Osteocyte (in vitro differentiated cells): ENCODE data around the gene FKBP9. TPM values are rescaled to one million over a fixed set of nuclear protein-coding genes. Genes with fewer than 3 reads are reported as not detected.
"Not testable (repeated sequence)": the region's sequence is repeated elsewhere in the genome, so short reads cannot be mapped to it uniquely, and the experiment has no call there.

ENCODE experiments used
- DNase-seq: peaks from one replicate; pipeline ENCODE4 v3.0.0; 2021; ENCODE audit warnings: mixed read lengths; ENCODE audit not compliant: unreplicated experiment; ENCODE audit errors: extremely low spot score
- H3K27ac Mint-ChIP-seq: one replicate; pipeline ENCODE4 v1.8.0; 2021; ENCODE audit warnings: mild to moderate bottlenecking, mixed read lengths; ENCODE audit not compliant: unreplicated experiment
- H3K27me3 Mint-ChIP-seq: one replicate; pipeline ENCODE4 v1.8.0; 2021; ENCODE audit warnings: mixed read lengths; ENCODE audit not compliant: unreplicated experiment
- H3K36me3 Mint-ChIP-seq: one replicate; pipeline ENCODE4 v1.8.0; 2021; ENCODE audit warnings: mixed read lengths; ENCODE audit not compliant: unreplicated experiment
- H3K4me1 Mint-ChIP-seq: one replicate; pipeline ENCODE4 v1.8.0; 2021; ENCODE audit warnings: mixed read lengths; ENCODE audit not compliant: unreplicated experiment
- H3K4me3 Mint-ChIP-seq: one replicate; pipeline ENCODE4 v1.8.0; 2021; ENCODE audit warnings: mild to moderate bottlenecking, moderate library complexity, mixed read lengths; ENCODE audit not compliant: unreplicated experiment
- H3K9me3 Mint-ChIP-seq: one replicate; pipeline ENCODE4 v1.8.0; 2021; ENCODE audit warnings: mixed read lengths; ENCODE audit not compliant: unreplicated experiment
- total RNA-seq: library from RNA; stranded (reverse); gene quantifications from 2 replicates; pipeline ENCODE4 v1.2.1, GENCODE V29; 2021

FKBP9 gene
- total RNA-seq, 1 donor from 2014 or later = 229 TPM

DNA sequence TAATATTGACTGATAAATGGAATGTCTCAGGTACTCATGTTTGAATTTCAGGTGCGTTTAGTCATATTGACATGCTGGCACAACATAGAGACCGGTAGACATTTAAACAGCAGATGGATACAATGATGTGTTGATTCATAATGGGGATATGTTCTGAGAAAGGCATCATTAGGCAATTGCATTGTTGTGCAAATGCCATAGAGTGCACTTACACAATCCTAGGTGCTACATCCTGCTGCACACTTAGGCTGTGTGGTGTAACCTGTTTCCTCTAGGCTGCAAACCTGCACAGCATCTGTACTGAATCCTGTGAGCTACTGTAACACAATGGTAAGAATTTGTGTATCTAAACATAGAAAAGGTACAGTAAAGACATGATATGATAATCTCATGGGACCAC lies 19.9 kb downstream of the FKBP9 start:
- not testable (repeated sequence) for H3K4me3 Mint-ChIP-seq, DNase-seq, H3K4me1 Mint-ChIP-seq, H3K27me3 Mint-ChIP-seq, H3K27ac Mint-ChIP-seq, H3K9me3 Mint-ChIP-seq
- H3K36me3 Mint-ChIP-seq = peaks cover 13% of the 10 kb centered on the region

DNA sequence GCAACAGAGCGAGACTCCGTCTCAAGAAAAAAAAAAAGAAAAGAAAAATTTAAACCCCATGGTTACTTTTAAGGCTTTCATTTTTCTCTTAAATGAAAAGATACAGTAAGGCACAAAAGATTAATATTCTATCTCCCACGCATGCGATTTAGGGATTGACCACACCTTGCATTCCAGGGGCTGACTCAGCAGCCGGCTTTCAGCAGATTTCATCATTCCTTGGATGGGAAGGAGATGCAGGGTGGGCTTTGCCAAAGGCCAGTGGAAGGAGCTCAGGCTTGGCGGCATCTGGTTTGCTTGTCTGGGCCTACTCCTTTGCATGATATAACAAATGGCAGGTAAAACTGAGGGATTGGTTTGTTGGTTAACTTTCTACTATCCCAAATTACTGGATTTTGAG lies 22.0 kb downstream of the FKBP9 start:
- not testable (repeated sequence) for DNase-seq, H3K4me1 Mint-ChIP-seq, H3K9me3 Mint-ChIP-seq, H3K4me3 Mint-ChIP-seq, H3K27me3 Mint-ChIP-seq
- Mint-ChIP-seq H3K36me3 (peaks cover 13% of the 10 kb centered on the region), H3K27ac (peak overlapping the region; percentile 58)

DNA sequence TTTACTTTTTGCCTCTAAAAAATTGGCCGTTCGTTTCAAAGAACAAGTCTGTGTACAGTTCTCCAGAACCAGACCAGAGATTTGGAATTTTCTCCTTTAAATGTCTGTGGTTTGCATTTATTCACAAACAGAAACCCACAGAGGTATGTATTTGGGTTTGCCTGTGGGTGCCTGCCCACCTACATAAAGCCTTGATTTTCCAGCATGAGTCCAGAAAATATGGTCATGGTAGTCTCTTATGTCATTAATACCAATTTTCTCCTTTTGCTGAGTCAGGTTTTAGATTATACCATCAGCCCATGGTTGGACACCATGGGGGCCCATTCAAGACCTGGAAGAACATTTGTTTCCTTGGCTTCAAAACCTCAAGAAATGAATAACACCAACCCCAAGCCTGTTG lies 22.7 kb downstream of the FKBP9 start:
- DNase-seq, H3K9me3 Mint-ChIP-seq, H3K27me3 Mint-ChIP-seq, H3K27ac Mint-ChIP-seq, H3K4me3 Mint-ChIP-seq, H3K4me1 Mint-ChIP-seq: not testable (repeated sequence)
- peaks cover 18% of the 10 kb centered on the region for H3K36me3 Mint-ChIP-seq

DNA sequence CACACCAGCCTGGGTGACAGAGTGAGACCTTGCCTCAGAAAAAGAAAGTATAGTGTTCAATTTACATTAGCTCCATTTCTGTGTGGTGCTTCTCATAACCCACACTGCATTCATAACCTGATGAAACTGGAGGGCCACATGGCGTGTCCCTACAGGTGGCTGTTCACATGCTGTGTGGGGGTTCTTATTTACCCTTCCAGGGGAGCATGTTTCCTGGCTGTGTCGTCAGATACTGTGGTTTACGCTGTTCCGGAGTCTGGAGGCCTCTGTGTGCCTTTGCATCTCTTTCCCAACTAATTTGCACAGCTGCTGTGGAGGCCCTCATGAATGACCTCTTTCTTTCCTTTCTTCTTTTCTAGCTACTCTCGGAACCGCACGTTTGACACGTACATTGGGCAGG lies 30.9 kb downstream of the FKBP9 start:
- not testable (repeated sequence) for H3K4me3 Mint-ChIP-seq, H3K4me1 Mint-ChIP-seq
- peaks cover 23% of the 10 kb centered on the region for H3K36me3 Mint-ChIP-seq

DNA sequence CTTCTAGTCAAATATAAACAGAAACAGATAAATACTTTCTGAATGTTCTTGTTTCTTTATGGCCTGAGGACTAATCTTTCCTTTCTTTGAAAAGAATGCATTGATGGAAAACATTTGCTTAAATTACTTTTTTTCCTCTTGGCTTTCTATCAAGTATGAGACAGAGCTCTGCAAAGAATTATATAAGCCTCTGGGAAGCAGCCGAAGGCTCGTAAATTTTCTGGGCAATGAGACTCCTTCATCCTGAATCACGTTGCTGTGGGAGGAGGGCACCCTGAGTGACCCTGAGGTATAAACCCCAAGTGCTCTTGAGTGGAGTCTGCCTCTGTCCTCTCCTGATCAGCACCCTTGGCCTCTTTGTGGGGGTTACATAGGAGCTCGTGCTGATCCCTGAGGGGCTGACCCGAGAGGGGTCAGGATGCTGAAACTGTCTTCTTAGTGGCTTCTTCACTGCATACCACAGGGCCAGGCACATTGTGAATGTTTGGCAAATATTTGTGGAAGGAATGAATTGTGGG lies 33.9 kb downstream of the FKBP9 start:
- not testable (repeated sequence) for H3K4me3 Mint-ChIP-seq, H3K27me3 Mint-ChIP-seq, H3K4me1 Mint-ChIP-seq, DNase-seq, H3K9me3 Mint-ChIP-seq
- Mint-ChIP-seq H3K36me3 (peaks cover 15% of the 10 kb centered on the region), H3K27ac (peak overlapping the region; percentile 38)

More for the DNA sequence above, 30.9 kb downstream of the FKBP9 start:
- not testable (repeated sequence) for DNase-seq, H3K27me3 Mint-ChIP-seq, H3K9me3 Mint-ChIP-seq, H3K27ac Mint-ChIP-seq

DNA sequence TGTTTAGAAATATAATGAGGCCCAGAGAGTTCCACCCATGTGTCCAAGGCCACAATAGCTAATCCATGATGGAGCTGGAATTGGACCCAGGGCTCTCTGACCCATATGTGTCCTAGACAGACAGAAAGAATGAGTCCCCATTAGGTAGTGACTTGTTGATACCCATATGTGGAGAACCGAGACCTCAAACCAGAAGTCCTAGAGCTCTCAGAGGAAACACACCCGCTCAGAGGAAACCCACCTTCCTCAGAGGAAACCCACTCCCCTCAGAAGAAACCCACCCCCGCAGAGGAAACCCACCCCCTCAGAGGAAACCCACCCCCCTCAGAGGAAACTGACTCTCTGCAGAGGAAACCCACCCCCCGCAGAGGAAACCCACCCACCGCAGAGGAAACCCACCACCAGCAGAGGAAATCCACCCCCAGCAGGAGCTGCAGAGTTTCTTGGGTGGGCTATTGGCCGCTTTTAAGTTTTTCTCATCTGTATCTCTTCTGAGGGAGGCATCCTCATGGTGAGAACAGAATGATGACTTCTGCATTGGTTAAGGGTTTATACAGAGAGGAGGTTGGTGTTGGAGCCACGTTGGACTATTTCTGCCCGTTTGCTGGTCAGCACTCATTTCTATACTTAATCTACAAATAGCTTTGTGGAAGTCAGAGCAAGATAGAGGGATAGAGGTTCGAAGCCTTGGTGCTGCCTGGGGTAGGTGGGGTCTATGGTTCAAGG lies 34.9 kb downstream of the FKBP9 start:
- H3K27me3 Mint-ChIP-seq, H3K9me3 Mint-ChIP-seq, H3K27ac Mint-ChIP-seq, DNase-seq, H3K4me3 Mint-ChIP-seq, H3K4me1 Mint-ChIP-seq: not testable (repeated sequence)
- H3K36me3 Mint-ChIP-seq = peaks cover 13% of the 10 kb centered on the region

DNA sequence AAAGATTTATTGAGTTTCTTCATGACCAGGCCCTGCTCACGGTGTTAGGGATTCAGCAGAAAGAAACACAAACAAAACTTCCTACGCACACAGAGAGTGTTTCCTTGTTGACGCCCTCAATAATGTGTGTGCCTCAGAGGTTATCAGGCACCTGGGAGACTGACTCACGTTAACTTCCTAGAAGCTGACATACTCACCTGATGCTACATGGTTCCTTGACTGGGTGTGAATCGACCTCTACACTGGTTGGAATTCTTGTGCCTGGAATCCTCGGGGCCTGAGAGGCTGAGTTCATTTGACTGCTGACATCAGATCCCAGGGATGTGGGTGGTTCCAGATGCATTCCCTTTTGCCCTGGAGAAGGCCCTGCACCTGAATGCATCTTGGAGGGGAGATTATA lies 35.5 kb downstream of the FKBP9 start:
- not testable (repeated sequence) for DNase-seq, H3K4me1 Mint-ChIP-seq, H3K27ac Mint-ChIP-seq, H3K4me3 Mint-ChIP-seq, H3K9me3 Mint-ChIP-seq, H3K27me3 Mint-ChIP-seq
- peaks cover 13% of the 10 kb centered on the region for H3K36me3 Mint-ChIP-seq

DNA sequence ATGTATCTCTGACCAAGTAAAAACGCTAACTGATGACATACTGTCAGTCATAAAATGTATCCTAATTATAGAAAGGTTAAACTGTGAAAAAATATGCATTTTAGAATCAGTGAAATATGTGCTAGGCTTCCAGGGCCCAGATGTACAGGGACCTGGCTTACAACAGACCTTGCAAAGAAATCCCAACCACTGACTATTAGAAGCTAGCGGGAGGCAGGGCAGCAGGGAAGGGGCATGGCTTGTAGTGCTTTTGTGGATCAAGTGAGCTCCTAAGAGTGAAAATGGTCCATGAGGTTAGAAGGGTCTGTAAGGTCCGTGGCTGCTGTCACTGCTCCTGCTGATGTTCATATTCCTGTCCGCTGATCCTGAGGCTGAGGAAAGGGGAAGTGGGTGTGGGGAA lies 40.7 kb downstream of the FKBP9 start:
- H3K27me3 Mint-ChIP-seq, H3K9me3 Mint-ChIP-seq, H3K36me3 Mint-ChIP-seq, H3K4me3 Mint-ChIP-seq: not testable (repeated sequence)
- Mint-ChIP-seq H3K4me1 (peaks cover 14% of the 10 kb centered on the region), H3K27ac (peak overlapping the region; percentile 66)
- DNase-seq = peak; percentile 8

DNA sequence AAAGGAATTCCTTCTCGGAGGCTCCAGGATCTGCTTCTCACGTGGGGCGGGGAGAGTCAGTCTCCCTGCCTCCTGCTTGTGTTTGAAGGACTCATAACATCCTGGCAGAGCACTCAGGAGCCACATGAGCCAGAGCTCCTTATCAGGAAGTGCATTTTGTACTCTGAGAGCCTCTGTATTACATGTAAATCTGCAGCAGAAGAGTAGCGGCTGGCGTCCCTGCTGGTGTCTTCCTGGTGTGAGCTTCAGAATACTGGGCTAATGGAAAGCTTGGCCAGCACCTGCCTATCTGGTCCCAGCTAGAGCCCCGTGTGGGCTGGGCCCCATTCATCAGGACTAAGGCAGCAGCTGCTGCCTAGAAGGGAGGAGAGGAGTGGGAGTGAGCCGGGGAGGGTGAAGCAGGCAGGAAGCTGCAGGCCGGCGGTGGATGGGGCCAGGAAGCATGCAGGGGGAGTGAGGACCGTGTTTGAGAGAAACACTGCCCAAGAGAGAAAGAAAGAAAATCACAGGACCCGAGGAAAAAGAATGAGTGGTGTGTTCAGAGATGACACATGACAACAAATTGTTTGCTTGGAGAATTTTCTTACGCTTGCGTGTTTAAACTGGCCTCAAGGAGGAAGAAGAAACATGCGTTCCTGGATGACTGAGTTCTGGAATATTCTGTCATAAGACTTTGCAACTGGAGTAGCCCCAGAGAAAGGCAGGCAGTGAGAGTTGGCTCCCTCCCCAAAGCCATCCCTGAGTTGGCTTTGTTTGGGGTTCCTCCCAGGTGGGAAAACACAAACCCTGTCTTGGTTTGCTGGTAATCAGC lies 41.3 kb downstream of the FKBP9 start:
- H3K36me3 Mint-ChIP-seq, H3K9me3 Mint-ChIP-seq, H3K27me3 Mint-ChIP-seq, H3K4me3 Mint-ChIP-seq: not testable (repeated sequence)
- Mint-ChIP-seq H3K4me1 (peaks cover 14% of the 10 kb centered on the region), H3K27ac (peak overlapping the region; percentile 66)
- peak; percentile 56 for DNase-seq

DNA sequence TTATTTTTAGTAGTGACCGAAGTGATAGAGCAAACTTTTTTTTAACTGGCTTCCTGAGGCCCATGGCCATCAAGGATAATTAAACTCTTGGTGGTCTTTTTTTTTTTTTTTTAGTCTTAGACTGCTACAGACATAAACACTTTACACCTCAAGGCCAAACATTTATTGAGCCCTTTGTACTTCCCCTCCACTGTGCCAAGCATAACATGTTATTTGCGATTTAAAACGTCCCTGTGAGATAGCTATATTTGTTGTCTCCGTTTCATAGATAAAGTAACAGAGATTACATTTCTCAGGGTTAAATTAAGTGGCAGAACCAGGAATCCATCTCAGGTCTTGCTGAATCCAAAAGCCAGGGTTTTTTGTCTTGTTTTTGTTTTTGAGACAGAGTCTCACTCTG lies 42.1 kb downstream of the FKBP9 start:
- not testable (repeated sequence) for H3K4me3 Mint-ChIP-seq, H3K27me3 Mint-ChIP-seq, H3K36me3 Mint-ChIP-seq, DNase-seq, H3K9me3 Mint-ChIP-seq, H3K27ac Mint-ChIP-seq
- peaks cover 14% of the 10 kb centered on the region for H3K4me1 Mint-ChIP-seq

DNA sequence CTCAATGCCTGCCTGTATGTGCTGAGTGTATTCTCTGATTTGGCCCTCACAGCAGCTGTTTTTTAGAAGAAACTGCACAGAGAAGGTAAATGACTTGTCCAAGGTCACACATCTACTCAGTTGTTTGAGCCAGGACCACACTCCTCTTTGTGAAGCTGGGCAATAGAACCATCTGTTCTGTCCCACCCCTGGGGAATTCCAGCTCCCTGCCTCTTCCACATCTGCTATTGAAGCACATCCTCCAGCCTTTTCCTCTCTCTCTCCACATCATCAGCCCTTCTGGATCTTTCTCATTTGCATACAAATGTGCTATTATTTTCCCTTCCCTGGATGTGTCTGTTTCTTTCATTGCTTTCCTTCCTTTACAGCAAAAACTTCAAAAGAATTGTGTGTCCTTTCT lies 45.9 kb downstream of the FKBP9 start:
- not testable (repeated sequence) for H3K9me3 Mint-ChIP-seq, DNase-seq, H3K27ac Mint-ChIP-seq, H3K27me3 Mint-ChIP-seq, H3K4me3 Mint-ChIP-seq
- H3K36me3 Mint-ChIP-seq = peaks cover 19% of the 10 kb centered on the region
- peaks cover 10% of the 10 kb centered on the region for H3K4me1 Mint-ChIP-seq

DNA sequence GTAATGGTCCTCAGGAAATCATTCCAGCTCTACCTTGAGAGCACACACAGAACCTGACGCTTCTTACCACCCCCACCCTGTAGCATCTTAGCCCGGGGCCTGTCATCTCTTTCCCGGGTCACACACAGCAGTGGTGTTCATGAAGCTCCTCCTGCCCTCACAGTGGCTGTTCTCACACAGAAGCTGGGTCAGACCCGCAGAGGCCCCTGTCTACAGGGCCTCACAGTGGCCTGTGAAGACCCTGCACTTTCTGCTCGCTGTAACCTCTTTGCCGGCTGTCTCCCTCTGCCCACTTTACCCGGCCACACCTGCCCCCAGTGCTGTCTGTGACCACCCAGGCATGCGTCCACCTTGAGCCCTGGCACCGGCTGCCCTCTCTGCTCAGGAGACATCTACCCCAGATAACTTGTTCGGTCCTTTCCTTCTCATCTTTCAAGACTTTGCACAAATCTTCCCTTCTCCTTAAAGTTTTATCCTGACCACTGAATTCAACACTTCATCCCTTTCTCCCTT lies 46.9 kb downstream of the FKBP9 start:
- not testable (repeated sequence) for H3K4me3 Mint-ChIP-seq, H3K9me3 Mint-ChIP-seq, H3K4me1 Mint-ChIP-seq, H3K27ac Mint-ChIP-seq, H3K27me3 Mint-ChIP-seq, DNase-seq
- peaks cover 19% of the 10 kb centered on the region for H3K36me3 Mint-ChIP-seq
